HG02852 (cell line): ENCODE results near the gene ZSCAN12.

Source experiments
- ATAC-seq: cut with Tn5 transposase; IDR thresholded peaks from one replicate; pipeline ENCODE4 v1.9.1; 2021; ENCODE audit warnings: mild to moderate bottlenecking, moderate library complexity; ENCODE audit not compliant: unreplicated experiment

The ZSCAN12 gene

DNA sequence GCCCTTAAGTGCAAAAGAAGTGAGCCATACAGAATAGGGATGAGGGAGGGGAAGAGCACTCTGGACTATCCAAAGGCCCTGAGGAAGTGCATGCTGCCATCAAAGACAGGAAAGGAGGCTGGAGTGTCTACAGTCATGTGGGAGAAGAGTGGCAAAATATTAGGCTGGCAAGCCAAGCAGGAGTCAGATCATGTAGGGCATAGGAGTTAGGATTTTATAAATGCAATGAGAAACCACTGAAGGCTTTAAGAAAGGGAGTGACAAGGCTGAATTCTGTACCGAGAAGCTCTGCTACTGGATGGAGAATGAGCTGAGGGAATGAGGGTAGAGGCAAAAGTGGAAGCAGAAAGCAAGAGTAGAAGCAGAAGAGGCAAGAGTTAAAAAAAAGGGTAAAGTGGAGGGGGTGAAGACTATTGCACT lies 65.9 kb downstream of the ZSCAN12 start:
- no peak for ATAC-seq

GRCh38 chr6:28333047-28333446 lies 66.5 kb downstream of the ZSCAN12 start:
- ATAC-seq, result no peak

GRCh38 chr6:28330041-28330440 lies 69.5 kb downstream of the ZSCAN12 start:
- no peak for ATAC-seq
